HFF-Myc (cell line): ENCODE data around the gene PFKM.

Source experiments
- DNase-seq: peaks from one replicate; pipeline ENCODE4 v3.0.0-alpha.2; 2011; ENCODE audit warnings: low read depth; ENCODE audit errors: extremely low read depth
- H3K4me3 ChIP-seq: replicated peaks from 2 replicates; pipeline ENCODE4 v1.5.1; 2011; ENCODE audit warnings: low read depth, mild to moderate bottlenecking, control low read depth, low read length
- TF ChIP-seq, protein P1 (sequence below): IDR thresholded peaks from 2 replicates; pipeline ENCODE4 v1.5.1; 2012; ENCODE audit warnings: mild to moderate bottlenecking, low read depth, low read length, control low read depth; ENCODE audit errors: missing control alignments

PFKM gene

DNA sequence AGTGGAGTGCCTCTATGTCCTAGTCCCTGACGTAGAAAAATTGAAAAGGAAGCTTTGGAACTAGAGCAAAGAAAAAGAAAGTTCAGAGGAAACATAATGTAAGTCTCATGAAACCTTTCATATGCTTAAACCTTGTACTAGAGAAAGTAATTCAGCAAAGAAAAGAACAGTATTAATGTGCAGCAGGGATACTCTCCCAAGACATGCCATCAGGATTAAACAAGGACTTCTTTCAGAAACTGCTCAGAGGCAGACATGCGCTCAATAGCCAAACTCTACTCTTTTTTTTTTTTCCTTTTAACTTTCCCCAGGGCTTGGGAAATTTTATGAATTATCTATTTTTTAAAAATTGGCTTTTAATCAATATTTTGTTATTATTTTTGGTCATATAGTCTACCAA, 45.3 kb downstream of the PFKM start:
- TF ChIP-seq, protein P1, sequence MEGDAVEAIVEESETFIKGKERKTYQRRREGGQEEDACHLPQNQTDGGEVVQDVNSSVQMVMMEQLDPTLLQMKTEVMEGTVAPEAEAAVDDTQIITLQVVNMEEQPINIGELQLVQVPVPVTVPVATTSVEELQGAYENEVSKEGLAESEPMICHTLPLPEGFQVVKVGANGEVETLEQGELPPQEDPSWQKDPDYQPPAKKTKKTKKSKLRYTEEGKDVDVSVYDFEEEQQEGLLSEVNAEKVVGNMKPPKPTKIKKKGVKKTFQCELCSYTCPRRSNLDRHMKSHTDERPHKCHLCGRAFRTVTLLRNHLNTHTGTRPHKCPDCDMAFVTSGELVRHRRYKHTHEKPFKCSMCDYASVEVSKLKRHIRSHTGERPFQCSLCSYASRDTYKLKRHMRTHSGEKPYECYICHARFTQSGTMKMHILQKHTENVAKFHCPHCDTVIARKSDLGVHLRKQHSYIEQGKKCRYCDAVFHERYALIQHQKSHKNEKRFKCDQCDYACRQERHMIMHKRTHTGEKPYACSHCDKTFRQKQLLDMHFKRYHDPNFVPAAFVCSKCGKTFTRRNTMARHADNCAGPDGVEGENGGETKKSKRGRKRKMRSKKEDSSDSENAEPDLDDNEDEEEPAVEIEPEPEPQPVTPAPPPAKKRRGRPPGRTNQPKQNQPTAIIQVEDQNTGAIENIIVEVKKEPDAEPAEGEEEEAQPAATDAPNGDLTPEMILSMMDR = no peak
- no peak for DNase-seq

DNA sequence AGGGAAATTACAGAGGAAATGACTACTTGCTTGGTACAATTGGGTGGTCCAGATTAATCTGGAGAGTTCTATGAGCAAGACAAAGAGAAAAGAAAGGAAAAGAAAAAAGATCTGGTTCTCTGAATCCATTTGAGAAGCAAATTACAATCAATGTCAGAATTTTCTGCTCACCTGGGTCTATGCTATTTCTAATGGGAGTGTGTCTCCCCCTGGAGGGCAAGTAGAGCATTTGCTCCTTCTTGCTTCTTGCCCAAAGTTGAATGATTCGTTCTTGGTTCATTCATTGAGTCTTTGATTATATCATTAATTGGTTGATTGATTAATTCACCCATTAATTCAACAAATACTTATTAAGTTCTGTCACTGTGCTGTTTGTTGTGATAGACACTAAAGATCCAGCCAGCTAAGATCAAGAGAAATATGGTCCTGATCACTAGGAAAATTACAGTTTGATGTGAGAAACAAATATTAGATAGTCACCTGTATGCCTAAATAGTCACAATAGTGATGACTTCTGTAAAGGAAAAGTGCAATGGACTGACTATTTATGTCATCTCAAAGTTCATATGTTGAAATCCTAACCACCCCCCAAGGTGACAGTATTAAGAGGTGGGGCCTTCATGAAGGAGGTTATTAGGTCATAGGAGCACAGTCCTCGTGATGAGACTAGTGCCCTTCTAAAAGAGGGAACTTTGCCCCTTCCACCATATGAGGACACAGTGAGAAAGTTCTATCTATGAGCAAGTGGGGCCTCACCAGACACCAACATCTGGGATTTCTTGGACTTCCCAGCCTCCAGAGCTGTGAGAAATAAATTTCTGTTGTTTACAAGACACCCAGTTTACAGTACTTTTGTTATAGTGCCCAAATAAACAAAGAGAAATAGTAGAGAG, 46.2 kb downstream of the PFKM start:
- TF ChIP-seq, protein P1 = peak; percentile 96
- no peak overlapping the region for H3K4me3 ChIP-seq
- peak; percentile 21 for DNase-seq

More for the DNA sequence above, 45.3 kb downstream of the PFKM start:
- no peak overlapping the region for H3K4me3 ChIP-seq

DNA sequence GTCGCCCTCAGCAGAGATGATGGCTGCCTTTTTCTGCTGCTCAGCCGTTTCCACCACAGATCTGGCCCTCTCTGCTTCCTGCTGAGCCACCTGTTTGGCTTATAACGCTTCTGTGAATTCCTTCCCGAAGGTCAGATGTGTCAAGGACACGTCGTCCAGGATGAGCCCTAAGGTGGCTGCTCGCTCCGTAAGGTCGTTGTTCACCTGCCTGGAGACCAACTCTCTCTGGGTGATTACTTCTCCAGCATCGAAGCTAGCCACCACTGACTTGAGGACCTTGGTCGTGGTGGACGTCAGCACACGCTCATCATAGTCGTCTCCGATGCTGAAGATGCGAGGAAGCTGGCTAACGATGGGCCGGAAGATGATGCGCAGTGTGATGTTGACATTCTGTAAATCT, 49.8 kb downstream of the PFKM start:
- H3K4me3 ChIP-seq = no peak overlapping the region
- DNase-seq = no peak
- TF ChIP-seq, protein P1 = no peak

DNA sequence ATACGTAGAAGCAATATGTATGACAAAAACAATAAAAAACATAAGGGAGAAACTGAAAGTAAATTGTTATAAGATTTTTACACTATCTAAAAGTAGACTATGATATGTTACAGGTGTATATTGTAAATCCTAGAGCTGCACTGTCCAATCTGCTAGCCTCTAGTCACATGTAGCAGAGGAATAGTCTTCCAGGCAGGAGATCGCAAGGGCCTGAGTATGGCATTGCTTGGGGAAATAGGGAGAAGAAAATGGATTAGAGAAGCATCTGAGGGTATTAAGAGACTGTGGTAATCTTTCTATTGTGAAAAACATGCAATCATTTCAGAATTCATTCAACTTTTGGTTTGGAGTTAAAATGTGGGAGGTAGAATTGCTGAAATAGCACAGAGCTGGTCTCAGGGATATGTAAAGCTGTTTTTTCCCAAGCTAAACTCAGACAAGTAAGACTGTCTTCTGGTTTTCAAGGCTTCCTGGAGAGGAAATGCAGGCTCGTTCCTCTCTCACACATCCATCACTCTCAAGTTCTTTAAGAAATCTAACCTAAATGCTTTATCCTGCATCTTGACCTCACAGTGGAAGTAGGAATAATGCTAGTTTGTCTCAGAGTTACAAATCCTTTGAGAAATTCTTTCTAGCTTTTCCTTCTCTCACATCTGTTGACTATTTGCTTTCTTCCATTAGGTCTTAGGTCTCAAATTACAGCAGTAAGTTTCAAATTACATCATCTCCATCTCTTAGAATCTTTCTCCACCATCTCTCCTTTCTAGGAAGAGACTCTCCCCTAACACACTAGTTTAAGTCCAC, 56.7 kb downstream of the PFKM start:
- TF ChIP-seq, protein P1 = no peak
- no peak for DNase-seq
- 0 out of 2 replicates have a peak overlapping the region, but pooled peaks have one; percentile 5 for H3K4me3 ChIP-seq

DNA sequence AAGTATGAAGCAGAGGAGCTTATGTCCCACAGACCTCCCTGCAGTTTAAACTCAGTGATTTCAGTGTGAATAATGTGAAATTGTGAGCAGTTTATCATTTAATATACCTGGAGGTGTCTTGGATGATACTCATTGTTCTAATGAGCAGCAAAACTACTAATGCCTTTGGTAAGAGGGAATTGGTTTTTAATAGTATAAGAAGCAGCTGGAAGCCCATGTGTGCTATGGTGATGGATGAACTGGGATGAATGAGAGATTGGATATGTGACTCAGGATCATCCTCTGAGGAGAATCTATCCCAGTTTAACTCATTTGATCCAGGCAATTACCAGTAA, 57.2 kb downstream of the PFKM start:
- no peak for DNase-seq
- TF ChIP-seq, protein P1 = no peak
- H3K4me3 ChIP-seq = no peak overlapping the region

DNA sequence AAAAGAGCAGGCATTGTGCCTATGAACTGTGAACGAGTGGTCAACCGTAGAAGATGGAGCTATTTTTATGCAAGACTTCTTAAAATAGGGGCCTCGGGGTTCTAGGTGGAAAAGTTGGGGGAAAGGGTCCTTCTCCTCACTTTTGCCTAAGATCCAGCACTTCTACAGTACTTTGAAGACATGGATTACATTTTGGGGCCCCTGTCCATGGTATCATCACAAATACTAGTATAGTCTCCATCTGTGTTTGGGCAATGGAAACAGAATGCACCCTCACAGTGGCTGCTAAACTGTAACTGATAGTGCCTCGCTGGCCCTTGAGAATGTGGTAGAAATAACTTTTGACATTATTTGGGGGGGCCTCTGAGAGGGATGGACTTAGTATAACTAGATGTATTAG, 58.8 kb downstream of the PFKM start:
- TF ChIP-seq, protein P1 = no peak
- DNase-seq = no peak
- no peak overlapping the region for H3K4me3 ChIP-seq
